Caco-2 (cell line): ENCODE measurements around the gene SMTN. TPM values are rescaled to one million over a fixed set of nuclear protein-coding genes. Genes with fewer than 3 reads are reported as not detected.
A peak's percentile ranks its signal among the peaks of the same experiment; 100 is the strongest.

Experiments
- BruUV-seq: library from RNA; stranded (reverse); fragments of 400-500 nt; replicated peaks from 2 replicates; lab custom pipeline; 2021; lab: Mats Ljungman, UMichigan
- CTCF ChIA-PET: fragments of 300-600 bp; sonication (Branson Sonifier 250); formaldehyde crosslinking; loops from one replicate; lab custom pipeline; 2022; ENCODE audit warnings: antibody characterized with exemption; lab: Charles Lee
- POLR2A ChIA-PET: fragments of 300-600 bp; sonication (Branson Sonifier 250); formaldehyde crosslinking; loops from one replicate; lab custom pipeline; 2022; ENCODE audit warnings: antibody characterized with exemption; lab: Charles Lee
- DNase-seq, 2 experiments: peaks; one replicate each; pipeline versions ENCODE4 v3.0.0 to v3.0.0-alpha.2; 2020 to 2022
- H3K27me3 ChIP-seq: replicated peaks from 2 replicates; pipeline ENCODE4 v1.6.0; 2011; ENCODE audit warnings: low read length; ENCODE audit not compliant: control insufficient read depth, insufficient read depth
- H3K36me3 ChIP-seq: 2 replicates; pipeline ENCODE4 v1.5.1; 2011; ENCODE audit warnings: low read length; ENCODE audit not compliant: control insufficient read depth, insufficient read depth
- H3K4me1 ChIP-seq: fragments of 250-450 bp; sonication (Bioruptor Pico); 2 replicates; pipeline ENCODE4 v1.5.1; 2020; ENCODE audit warnings: mild to moderate bottlenecking
- H3K4me3 ChIP-seq: 2 replicates; pipeline ENCODE4 v1.5.1; 2011; ENCODE audit warnings: low read depth, mild to moderate bottlenecking, control low read depth, low read length
- H3K9me3 ChIP-seq: fragments of 250-450 bp; sonication (Bioruptor Pico); 2 replicates; pipeline ENCODE4 v1.5.1; 2020; ENCODE audit warnings: mild to moderate bottlenecking, moderate library complexity
- H3K27ac Mint-ChIP-seq: one replicate; pipeline ENCODE4 v1.8.0; 2022; ENCODE audit warnings: mixed read lengths; ENCODE audit not compliant: unreplicated experiment
- H3K27me3 Mint-ChIP-seq: one replicate; pipeline ENCODE4 v1.8.0; 2022; ENCODE audit warnings: mixed read lengths; ENCODE audit not compliant: insufficient read depth, unreplicated experiment
- H3K36me3 Mint-ChIP-seq: one replicate; pipeline ENCODE4 v1.8.0; 2022; ENCODE audit warnings: mild to moderate bottlenecking, mixed read lengths; ENCODE audit not compliant: insufficient read depth, unreplicated experiment
- H3K4me1 Mint-ChIP-seq: one replicate; pipeline ENCODE4 v1.8.0; 2022; ENCODE audit warnings: low read depth, mixed read lengths; ENCODE audit not compliant: unreplicated experiment
- H3K4me3 Mint-ChIP-seq: one replicate; pipeline ENCODE4 v1.8.0; 2022; ENCODE audit warnings: mild to moderate bottlenecking, moderate library complexity, mixed read lengths; ENCODE audit not compliant: unreplicated experiment
- H3K9me3 Mint-ChIP-seq: one replicate; pipeline ENCODE4 v1.8.0; 2022; ENCODE audit warnings: mixed read lengths; ENCODE audit not compliant: unreplicated experiment
- CTCF ChIP-seq, 2 experiments: fragments of 200-600 bp in 1 of 2; IDR thresholded peaks; 1 replicate in 1 of 2; 2 replicates in 1 of 2; pipeline versions ENCODE4 v1.5.1 to v1.8.0; 2011 to 2022; ENCODE audit warnings: antibody characterized with exemption in 1 of 2, control low read depth in 1 of 2, inconsistent platforms in 1 of 2, low read depth in 1 of 2, low read length in 1 of 2, mild to moderate bottlenecking in 1 of 2, moderate library complexity in 1 of 2; ENCODE audit not compliant: insufficient read depth in 1 of 2, severe bottlenecking in 1 of 2, unreplicated experiment in 1 of 2
- intact Hi-C: fragments of 100-400 bp; cut with micrococcal nuclease; formaldehyde crosslinking; loops from one replicate; pipeline ENCODE4 v1.10.0; 2022; ENCODE audit not compliant: unreplicated experiment
- total RNA-seq: library from RNA; stranded (reverse); gene quantifications from 2 replicates; pipeline ENCODE4 v1.2.3, GENCODE V29; 2022

SMTN gene
- total RNA-seq, 1 experiment from 2014 or later, result 71.0 TPM

GRCh38 chr22:31122532-31123291, 41.6 kb downstream of the SMTN start, which contains the start of gene INPP5J:
INPP5J (plus strand) TSS chr22:31122966; CDS start chr22:31123015, 49 bp downstream.
- H3K9me3 ChIP-seq, result no peaks in the 10 kb centered on the region
- Mint-ChIP-seq H3K9me3 (no peaks in the 10 kb centered on the region), H3K27me3 (no peaks in the 10 kb centered on the region), H3K4me3 (peak within 1 kb of the TSS; percentile 70), H3K27ac (peak within 1 kb of the TSS; percentile 20), H3K4me1 (peaks cover 6% of the 10 kb centered on the region), H3K36me3 (no peaks in the 10 kb centered on the region)
- peaks cover 8% of the 10 kb centered on the region for H3K4me1 ChIP-seq
- ChIA-PET POLR2A (no interaction called here), CTCF (no interaction called here)
- no TSS peak for BruUV-seq
- no peaks in the 10 kb centered on the region for H3K36me3 ChIP-seq
- peak in 1 of 2 experiments; percentile 64 for DNase-seq
- peak within 1 kb of the TSS; percentile 47 for H3K4me3 ChIP-seq
- TF ChIP-seq CTCF (IDR thresholded peaks at IDR 0.05; ENCODE audit: insufficient read depth in 1 of 2, low read depth in 1 of 2, low read length in 1 of 2, severe bottlenecking in 1 of 2, unreplicated experiment in 1 of 2), result no peak
- intact Hi-C loops, result no loop called here
- no peaks in the 10 kb centered on the region for H3K27me3 ChIP-seq

- peak overlapping the region; percentile 20 for H3K27ac Mint-ChIP-seq
- Histone ChIP-seq H3K4me1 (peaks cover 8% of the 10 kb centered on the region), H3K4me3 (peak overlapping the region; percentile 47), H3K36me3 (no peaks in the 10 kb centered on the region), H3K27me3 (no peaks in the 10 kb centered on the region), H3K9me3 (no peaks in the 10 kb centered on the region)
- peak overlapping the region; percentile 70 for H3K4me3 Mint-ChIP-seq
- intact Hi-C loops, result no loop called here
- H3K4me1 Mint-ChIP-seq, result peaks cover 6% of the 10 kb centered on the region
- no peaks in the 10 kb centered on the region for H3K27me3 Mint-ChIP-seq
- ChIA-PET POLR2A (no interaction called here), CTCF (no interaction called here)
- no peaks in the 10 kb centered on the region for H3K36me3 Mint-ChIP-seq
- H3K9me3 Mint-ChIP-seq, result no peaks in the 10 kb centered on the region
- TF ChIP-seq CTCF (IDR thresholded peaks at IDR 0.05; ENCODE audit: insufficient read depth in 1 of 2, low read depth in 1 of 2, low read length in 1 of 2, severe bottlenecking in 1 of 2, unreplicated experiment in 1 of 2), result no peak
- TSS peak; percentile 55 for BruUV-seq
- DNase-seq, result no peak
Measured at GRCh38 chr22:31123292-31123602, 42.1 kb downstream of the SMTN start.

GRCh38 chr22:31124290-31124689, 43.2 kb downstream of the SMTN start:
- intact Hi-C loops, result no loop called here
- no TSS peak for BruUV-seq
- Histone ChIP-seq H3K4me1 (peaks cover 8% of the 10 kb centered on the region), H3K4me3 (no peak overlapping the region), H3K27me3 (no peaks in the 10 kb centered on the region), H3K36me3 (no peaks in the 10 kb centered on the region), H3K9me3 (no peaks in the 10 kb centered on the region)
- POLR2A ChIA-PET, result no interaction called here
- no peak overlapping the region for H3K27ac Mint-ChIP-seq
- no peak for DNase-seq
- no peak overlapping the region for H3K4me3 Mint-ChIP-seq
- no peaks in the 10 kb centered on the region for H3K9me3 Mint-ChIP-seq
- CTCF ChIA-PET, result no interaction called here
- no peak for TF ChIP-seq CTCF (IDR thresholded peaks at IDR 0.05; ENCODE audit: insufficient read depth in 1 of 2, low read depth in 1 of 2, low read length in 1 of 2, severe bottlenecking in 1 of 2, unreplicated experiment in 1 of 2)
- H3K4me1 Mint-ChIP-seq, result peaks cover 6% of the 10 kb centered on the region
- H3K36me3 Mint-ChIP-seq, result no peaks in the 10 kb centered on the region
- no peaks in the 10 kb centered on the region for H3K27me3 Mint-ChIP-seq
